ENCODE results near the gene IGSF22. TPM values are rescaled to one million over a fixed set of nuclear protein-coding genes. Genes with fewer than 3 reads are reported as not detected.

Gene IGSF22
- polyA plus RNA-seq (ENCODE audit: insufficient read length in 4 of 4): 1 to 10 TPM; 1.7 to 3.4 (median 2.9) TPM

- no peak for DNase-seq (ENCODE audit: low read depth in 4 of 4, low spot score in 2 of 4)
Observed at GRCh38 chr11:18726040-18726439, at the start of gene IGSF22. IGSF22 (minus strand) TSS chr11:18726188; CDS start chr11:18724236, 1,952 bp downstream.

- no peak for DNase-seq (ENCODE audit: low read depth in 4 of 4, low spot score in 2 of 4)
Observed at GRCh38 chr11:18774801-18775200, 48.8 kb upstream of the IGSF22 start.

- DNase-seq (ENCODE audit: low read depth in 4 of 4, low spot score in 2 of 4): no peak
Observed at GRCh38 chr11:18773681-18774080, 47.7 kb upstream of the IGSF22 start.

- no peak for DNase-seq (ENCODE audit: low read depth in 4 of 4, low spot score in 2 of 4)
Observed at GRCh38 chr11:18773104-18773503, 47.1 kb upstream of the IGSF22 start.

GRCh38 chr11:18772211-18772610 lies 46.2 kb upstream of the IGSF22 start:
- no peak for DNase-seq (ENCODE audit: low read depth in 4 of 4, low spot score in 2 of 4)

GRCh38 chr11:18771266-18772035 lies 45.5 kb upstream of the IGSF22 start:
- DNase-seq (ENCODE audit: low read depth in 4 of 4, low spot score in 2 of 4): no peak

GRCh38 chr11:18770479-18771125 lies 44.6 kb upstream of the IGSF22 start:
- no peak for DNase-seq (ENCODE audit: low read depth in 4 of 4, low spot score in 2 of 4)

- DNase-seq (ENCODE audit: low read depth in 4 of 4, low spot score in 2 of 4): no peak
Observed at GRCh38 chr11:18769802-18770456, 43.9 kb upstream of the IGSF22 start.

GRCh38 chr11:18768978-18769377 lies 43.0 kb upstream of the IGSF22 start:
- DNase-seq (ENCODE audit: low read depth in 4 of 4, low spot score in 2 of 4): no peak

GRCh38 chr11:18768472-18768901 lies 42.5 kb upstream of the IGSF22 start:
- no peak for DNase-seq (ENCODE audit: low read depth in 4 of 4, low spot score in 2 of 4)

- DNase-seq (ENCODE audit: low read depth in 4 of 4, low spot score in 2 of 4): no peak
Observed at GRCh38 chr11:18766015-18766414, 40.0 kb upstream of the IGSF22 start.

GRCh38 chr11:18765554-18765953 lies 39.6 kb upstream of the IGSF22 start:
- DNase-seq (ENCODE audit: low read depth in 4 of 4, low spot score in 2 of 4): no peak

- no peak for DNase-seq (ENCODE audit: low read depth in 4 of 4, low spot score in 2 of 4)
Observed at GRCh38 chr11:18761741-18762140, 35.8 kb upstream of the IGSF22 start.

- DNase-seq (ENCODE audit: low read depth in 4 of 4, low spot score in 2 of 4): no peak
Observed at GRCh38 chr11:18761144-18761543, 35.2 kb upstream of the IGSF22 start.

GRCh38 chr11:18757811-18758210 lies 31.8 kb upstream of the IGSF22 start:
- DNase-seq (ENCODE audit: low read depth in 4 of 4, low spot score in 2 of 4): peak in 2 of 4 donors; percentile 15 to 24

GRCh38 chr11:18756889-18757288 lies 30.9 kb upstream of the IGSF22 start:
- DNase-seq (ENCODE audit: low read depth in 4 of 4, low spot score in 2 of 4): no peak

GRCh38 chr11:18754308-18754707 lies 28.3 kb upstream of the IGSF22 start:
- DNase-seq (ENCODE audit: low read depth in 4 of 4, low spot score in 2 of 4): no peak

- no peak for DNase-seq (ENCODE audit: low read depth in 4 of 4, low spot score in 2 of 4)
Observed at GRCh38 chr11:18752502-18752901, 26.5 kb upstream of the IGSF22 start.

- no peak for DNase-seq (ENCODE audit: low read depth in 4 of 4, low spot score in 2 of 4)
Observed at GRCh38 chr11:18750944-18751343, 25.0 kb upstream of the IGSF22 start.

GRCh38 chr11:18749681-18750319 lies 23.8 kb upstream of the IGSF22 start:
- DNase-seq (ENCODE audit: low read depth in 4 of 4, low spot score in 2 of 4): no peak

- DNase-seq (ENCODE audit: low read depth in 4 of 4, low spot score in 2 of 4): no peak
Observed at GRCh38 chr11:18748766-18749365, 22.9 kb upstream of the IGSF22 start.

Data from left renal cortex interstitium (tissue), 4 donors.